ENCODE measurements around the gene KLHL22. TPM values are rescaled to one million over a fixed set of nuclear protein-coding genes. Genes with fewer than 3 reads are reported as not detected.
A peak's percentile ranks its signal among the peaks of the same experiment; 100 is the strongest.

The KLHL22 gene
- total RNA-seq, 1 donor from 2014 or later: 16.1 TPM

DNA sequence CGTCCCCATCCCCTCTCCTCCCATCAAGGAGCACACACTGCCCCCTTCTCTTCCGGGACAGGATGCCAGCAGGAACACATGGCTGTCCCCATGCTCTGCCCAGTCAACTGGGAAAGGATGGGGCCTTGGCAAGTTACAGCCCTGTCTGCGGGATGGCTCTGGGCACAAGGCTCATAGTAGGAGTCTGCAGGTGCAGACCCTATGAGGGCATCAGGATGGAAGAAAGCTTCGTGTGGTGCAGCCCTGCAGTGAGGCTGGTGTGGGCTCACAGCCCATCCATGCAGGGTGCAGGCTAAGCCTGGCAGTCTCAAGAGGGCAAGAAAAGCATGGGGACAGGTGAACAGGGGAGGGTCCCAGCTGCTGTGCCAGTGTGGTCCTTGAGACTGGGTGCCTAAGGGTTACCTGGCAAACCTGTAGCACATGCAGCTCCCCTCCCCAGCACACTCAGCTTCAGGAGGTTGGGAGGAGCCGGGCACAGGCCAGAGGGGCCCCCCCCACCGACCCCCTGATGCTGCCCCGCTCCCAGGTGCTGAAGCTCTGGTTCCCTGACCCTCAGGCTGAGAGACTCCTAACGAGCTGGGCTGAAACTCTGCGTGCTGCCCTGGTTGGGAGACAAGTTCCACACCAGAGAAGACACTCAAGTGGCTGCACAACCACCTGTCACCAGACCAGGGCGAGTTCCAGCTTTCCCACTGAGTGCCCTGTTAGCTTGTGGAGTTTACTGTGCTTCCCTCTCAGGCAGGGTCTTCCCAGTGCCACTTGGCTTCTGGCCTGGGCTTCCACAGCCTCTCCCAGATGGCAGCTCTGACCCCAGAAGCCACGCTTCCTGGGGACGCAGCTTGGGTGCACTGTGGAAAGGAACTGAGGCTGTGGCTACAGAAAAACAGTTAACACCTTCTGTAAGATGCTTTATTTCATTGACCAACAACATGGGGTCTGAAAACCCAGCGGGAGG lies 54.7 kb downstream of the KLHL22 start:
- H3K36me3 ChIP-seq: peaks cover 36% of the 10 kb centered on the region
- peaks cover 15% of the 10 kb centered on the region for H3K27me3 ChIP-seq (ENCODE audit: low read depth)
- H3K27ac ChIP-seq (replicated peaks): no peak overlapping the region
- no peak overlapping the region for H3K4me3 ChIP-seq
- intact Hi-C loops (cut with micrococcal nuclease): no loop called here
- peaks cover 29% of the 10 kb centered on the region for H3K4me1 ChIP-seq
- DNase-seq: no peak
- TF ChIP-seq, protein P1, sequence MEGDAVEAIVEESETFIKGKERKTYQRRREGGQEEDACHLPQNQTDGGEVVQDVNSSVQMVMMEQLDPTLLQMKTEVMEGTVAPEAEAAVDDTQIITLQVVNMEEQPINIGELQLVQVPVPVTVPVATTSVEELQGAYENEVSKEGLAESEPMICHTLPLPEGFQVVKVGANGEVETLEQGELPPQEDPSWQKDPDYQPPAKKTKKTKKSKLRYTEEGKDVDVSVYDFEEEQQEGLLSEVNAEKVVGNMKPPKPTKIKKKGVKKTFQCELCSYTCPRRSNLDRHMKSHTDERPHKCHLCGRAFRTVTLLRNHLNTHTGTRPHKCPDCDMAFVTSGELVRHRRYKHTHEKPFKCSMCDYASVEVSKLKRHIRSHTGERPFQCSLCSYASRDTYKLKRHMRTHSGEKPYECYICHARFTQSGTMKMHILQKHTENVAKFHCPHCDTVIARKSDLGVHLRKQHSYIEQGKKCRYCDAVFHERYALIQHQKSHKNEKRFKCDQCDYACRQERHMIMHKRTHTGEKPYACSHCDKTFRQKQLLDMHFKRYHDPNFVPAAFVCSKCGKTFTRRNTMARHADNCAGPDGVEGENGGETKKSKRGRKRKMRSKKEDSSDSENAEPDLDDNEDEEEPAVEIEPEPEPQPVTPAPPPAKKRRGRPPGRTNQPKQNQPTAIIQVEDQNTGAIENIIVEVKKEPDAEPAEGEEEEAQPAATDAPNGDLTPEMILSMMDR (IDR thresholded peaks at IDR 0.05; ENCODE audit: borderline replicate concordance): no peak
- no peaks in the 10 kb centered on the region for H3K9me3 ChIP-seq (replicated peaks)

DNA sequence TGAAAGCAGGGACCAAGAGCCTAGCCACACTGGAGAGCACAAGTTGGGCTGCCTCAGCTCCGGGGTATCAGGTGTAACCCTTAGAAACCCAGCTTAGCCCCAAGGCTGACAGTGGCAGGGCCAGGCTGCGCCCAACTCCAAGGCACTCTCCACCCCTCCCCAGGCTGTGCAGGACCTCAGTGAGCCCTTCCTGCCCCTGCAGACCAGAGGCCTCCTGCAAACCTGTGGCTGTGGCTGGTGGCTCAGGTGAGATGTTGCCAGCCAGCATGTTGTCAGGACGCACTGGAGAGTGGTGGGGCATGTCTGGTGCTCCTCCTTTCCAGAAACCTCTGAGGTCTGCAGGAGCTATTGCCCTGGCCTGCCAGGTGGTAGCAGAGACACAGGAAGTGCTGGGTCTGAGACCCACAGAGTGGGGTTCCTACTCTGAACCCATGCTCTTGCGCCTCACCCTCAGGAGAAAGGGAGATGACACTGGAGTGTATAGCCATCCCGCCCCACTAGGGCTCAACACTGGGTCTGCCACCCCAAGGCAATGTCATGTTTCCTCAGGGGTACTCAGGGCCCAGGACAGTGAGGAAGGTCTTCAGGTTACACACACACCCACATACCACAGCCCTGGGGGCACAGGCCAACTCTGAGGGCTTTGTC lies 55.5 kb downstream of the KLHL22 start:
- Histone ChIP-seq H3K4me1 (peaks cover 38% of the 10 kb centered on the region), H3K9me3 (replicated peaks) (no peaks in the 10 kb centered on the region), H3K27me3 (ENCODE audit: low read depth) (peaks cover 24% of the 10 kb centered on the region), H3K36me3 (peaks cover 28% of the 10 kb centered on the region), H3K4me3 (no peak overlapping the region), H3K27ac (replicated peaks) (no peak overlapping the region)
- no peak for DNase-seq
- intact Hi-C loops (cut with micrococcal nuclease): no loop called here
- TF ChIP-seq, protein P1 (IDR thresholded peaks at IDR 0.05; ENCODE audit: borderline replicate concordance): no peak

DNA sequence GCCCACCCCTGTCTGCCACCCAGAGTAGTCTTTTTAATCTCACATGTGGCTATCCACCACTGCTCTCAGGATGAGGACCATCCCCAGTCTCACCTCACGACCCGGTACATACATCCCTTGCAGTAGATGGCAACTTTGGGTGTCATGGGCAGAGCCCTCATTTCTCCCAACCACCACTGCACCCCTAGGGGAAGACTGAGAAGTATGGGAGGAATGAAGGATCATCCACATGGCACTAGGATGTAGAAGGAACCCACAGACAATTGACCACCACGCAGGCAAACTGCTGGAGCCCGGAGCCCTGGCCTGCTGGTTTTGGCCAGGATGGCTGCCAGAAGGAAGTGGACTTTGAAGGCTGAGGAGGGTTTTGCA lies 56.1 kb downstream of the KLHL22 start:
- no peaks in the 10 kb centered on the region for H3K9me3 ChIP-seq (replicated peaks)
- TF ChIP-seq, protein P1 (IDR thresholded peaks at IDR 0.05; ENCODE audit: borderline replicate concordance): no peak
- H3K27me3 ChIP-seq (ENCODE audit: low read depth): peaks cover 29% of the 10 kb centered on the region
- DNase-seq: no peak
- no peak overlapping the region for H3K27ac ChIP-seq (replicated peaks)
- intact Hi-C loops (cut with micrococcal nuclease): no loop called here
- H3K4me1 ChIP-seq: peaks cover 43% of the 10 kb centered on the region
- no peak overlapping the region for H3K4me3 ChIP-seq
- peaks cover 23% of the 10 kb centered on the region for H3K36me3 ChIP-seq

DNA sequence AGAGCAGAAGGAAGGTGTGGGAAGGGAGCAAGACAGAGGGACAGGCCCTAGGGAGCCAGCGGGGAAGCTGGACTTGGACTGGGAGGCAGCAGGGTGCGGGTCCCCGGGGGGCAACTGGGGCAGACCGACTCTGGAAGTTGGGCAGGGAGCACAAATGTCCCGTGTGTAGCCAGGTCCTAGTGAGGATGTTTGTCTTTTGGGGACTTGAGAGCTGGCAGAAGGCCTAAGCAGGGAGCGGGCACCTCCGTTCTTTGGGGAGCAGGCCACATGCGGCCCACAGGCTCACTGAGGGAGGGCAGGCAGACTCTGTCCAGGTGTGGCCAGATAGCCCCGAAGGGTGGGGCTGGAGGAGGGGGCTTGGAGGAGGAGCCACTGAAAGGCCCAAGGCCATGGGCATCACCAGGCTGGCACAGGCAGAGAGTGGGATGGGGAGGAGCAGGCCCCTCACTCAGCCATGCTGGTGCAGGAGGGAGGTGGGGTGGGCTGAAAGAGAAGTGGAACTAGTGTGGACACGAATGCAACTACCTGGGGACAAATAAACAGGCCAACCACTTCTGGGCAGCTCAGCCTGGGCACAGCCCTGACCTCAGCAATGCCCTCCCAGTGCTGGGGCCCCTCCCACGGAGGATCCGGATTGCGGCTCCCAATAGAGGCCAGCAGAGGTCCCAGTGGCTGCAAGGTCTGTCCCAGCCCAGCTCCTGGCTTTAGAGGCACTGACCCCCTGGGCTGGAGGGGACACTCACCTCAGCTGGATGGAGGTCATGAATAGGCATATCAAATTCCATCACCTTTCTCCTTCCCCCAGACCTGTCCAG lies 56.7 kb downstream of the KLHL22 start:
- peaks cover 33% of the 10 kb centered on the region for H3K27me3 ChIP-seq (ENCODE audit: low read depth)
- peaks cover 47% of the 10 kb centered on the region for H3K4me1 ChIP-seq
- TF ChIP-seq, protein P1 (IDR thresholded peaks at IDR 0.05; ENCODE audit: borderline replicate concordance): peak; percentile 39
- peak overlapping the region; percentile 81 for H3K4me3 ChIP-seq
- peaks cover 16% of the 10 kb centered on the region for H3K36me3 ChIP-seq
- intact Hi-C loops (cut with micrococcal nuclease): no loop called here
- H3K9me3 ChIP-seq (replicated peaks): no peaks in the 10 kb centered on the region
- peak overlapping the region; percentile 90 for H3K27ac ChIP-seq (replicated peaks)
- no peak for DNase-seq

DNA sequence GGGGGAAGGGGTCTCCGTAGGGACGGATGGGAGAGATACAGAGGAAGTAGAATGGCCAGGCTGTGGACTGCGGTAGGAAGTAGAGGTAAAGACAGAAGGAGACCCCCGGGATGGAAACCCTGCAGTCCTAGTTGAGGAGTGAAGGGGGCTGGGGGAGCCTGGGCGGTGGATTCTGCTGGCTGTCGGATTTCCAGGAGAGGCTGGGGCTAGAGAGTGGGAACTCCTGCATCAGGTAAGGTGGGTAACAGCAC lies 57.2 kb downstream of the KLHL22 start:
- peaks cover 33% of the 10 kb centered on the region for H3K27me3 ChIP-seq (ENCODE audit: low read depth)
- H3K36me3 ChIP-seq: peaks cover 11% of the 10 kb centered on the region
- peak overlapping the region; percentile 90 for H3K27ac ChIP-seq (replicated peaks)
- TF ChIP-seq, protein P1 (IDR thresholded peaks at IDR 0.05; ENCODE audit: borderline replicate concordance): no peak
- H3K9me3 ChIP-seq (replicated peaks): no peaks in the 10 kb centered on the region
- intact Hi-C loops (cut with micrococcal nuclease): no loop called here
- H3K4me3 ChIP-seq: peak overlapping the region; percentile 81
- H3K4me1 ChIP-seq: peaks cover 47% of the 10 kb centered on the region
- no peak for DNase-seq

Measured in left ventricle myocardium inferior (tissue), 1 donor.